SHP77 (cell line): ENCODE measurements around the gene ATP9B.

Experiments
- DNase-seq, 2 experiments: peaks; one replicate each; lab custom pipeline; 2025; lab: John Stamatoyannopoulos, UW

ATP9B gene

GRCh38 chr18:79199691-79200374 is 130.6 kb downstream of the ATP9B start:
- no peak for DNase-seq

DNA sequence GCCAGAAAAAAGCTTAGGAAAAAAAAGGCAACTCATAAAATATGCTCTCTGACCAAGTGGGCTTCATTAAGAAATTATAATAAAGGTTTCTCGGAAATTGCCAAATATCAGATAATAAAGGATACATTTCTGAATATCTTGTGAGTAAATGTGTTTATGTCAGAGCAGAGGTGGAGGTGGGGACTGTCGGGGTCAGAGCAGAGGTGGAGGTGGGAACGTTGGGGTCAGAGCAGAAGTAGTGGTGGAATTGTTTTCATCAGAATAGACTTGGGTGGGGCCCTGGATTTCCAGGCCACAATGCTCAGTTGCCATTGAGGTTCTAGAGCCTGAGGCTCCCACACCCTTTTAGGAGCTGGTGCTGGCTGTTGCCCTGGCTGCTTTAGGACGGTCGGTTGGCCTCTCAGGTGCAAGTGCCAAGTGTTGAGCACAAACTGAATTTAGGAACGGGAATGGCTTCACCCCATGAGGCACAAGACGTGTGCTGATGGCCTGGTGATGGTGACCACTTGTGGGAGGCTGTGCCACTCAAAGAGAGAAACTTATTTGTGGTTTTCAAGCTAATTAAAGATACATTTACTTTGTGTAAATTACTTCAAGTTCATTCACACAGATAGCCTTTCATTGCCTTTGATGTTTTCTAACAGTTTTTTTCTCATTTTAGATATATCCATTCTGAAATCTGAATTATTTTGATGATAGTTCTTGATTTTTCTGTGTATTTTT is 131.5 kb downstream of the ATP9B start:
- DNase-seq: no peak

DNA sequence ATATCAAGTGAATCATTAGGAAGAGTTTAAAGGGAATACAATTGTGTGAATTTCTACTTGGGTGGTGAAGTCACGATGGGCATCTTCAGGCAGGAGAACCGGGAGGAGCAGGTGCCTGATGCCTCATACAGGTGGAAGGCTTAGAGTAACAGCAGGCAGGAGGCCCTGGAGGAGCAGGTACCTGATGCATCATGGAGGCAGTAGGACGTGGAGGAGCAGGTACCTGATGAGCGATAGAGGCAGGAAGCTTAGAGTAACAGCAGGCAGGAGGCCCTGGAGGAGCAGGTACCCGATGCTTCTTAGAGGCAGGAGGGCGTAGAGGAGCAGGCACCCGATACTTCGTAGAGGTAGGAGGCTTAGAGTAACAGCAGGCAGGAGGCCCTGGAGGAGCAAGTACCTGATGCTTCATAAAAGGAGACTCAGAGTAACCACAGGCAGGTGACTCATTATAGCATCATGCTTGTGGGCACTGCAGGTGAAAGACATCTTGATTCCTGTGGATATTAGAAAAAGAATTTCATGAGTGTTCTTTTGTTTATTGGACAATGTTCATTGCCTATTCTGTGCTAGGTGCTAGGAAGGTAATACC is 133.9 kb downstream of the ATP9B start:
- DNase-seq: no peak

DNA sequence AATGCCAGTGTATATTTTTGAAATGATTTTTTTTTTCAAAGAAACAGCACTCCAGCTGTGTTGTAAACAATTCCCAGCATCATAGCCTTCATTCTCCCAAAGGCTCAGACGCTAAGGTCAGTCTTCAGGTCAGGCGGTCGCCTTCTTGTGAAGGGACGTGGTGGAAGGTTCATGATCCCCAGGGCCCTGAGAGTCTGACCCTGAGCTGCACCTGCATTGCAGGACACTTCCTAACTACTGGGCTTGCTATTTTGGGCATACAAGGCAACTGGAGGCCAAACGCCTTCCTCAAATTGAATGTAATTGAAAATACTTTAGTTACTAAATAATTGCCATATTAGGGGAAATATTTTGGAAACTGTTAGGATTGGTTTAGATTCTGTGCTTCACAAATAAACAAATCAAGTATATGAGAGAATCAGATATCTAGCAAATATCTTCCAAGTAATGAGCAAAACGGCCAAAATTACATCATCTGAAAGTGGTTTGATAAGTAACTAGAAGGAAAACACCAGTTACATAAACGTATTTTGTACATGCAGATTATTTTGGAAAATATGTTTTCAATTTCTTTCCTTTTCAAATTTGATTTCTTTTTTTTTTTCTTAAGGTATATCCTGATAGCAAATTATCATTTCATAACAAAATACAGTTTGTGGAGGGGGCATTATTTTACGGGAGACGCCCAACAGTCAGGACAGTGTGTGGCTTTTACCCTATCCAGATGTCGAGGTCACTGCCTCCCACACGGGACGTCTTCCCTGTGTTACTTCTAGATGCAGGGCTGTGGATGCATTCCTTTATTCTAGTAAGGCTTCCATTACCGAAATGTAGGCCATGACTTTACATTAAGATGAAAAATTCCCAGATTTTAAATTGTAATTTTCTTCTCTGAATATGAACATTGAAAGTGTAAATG is 136.0 kb downstream of the ATP9B start:
- no peak for DNase-seq

GRCh38 chr18:79206444-79206843 is 137.2 kb downstream of the ATP9B start:
- DNase-seq: no peak

DNA sequence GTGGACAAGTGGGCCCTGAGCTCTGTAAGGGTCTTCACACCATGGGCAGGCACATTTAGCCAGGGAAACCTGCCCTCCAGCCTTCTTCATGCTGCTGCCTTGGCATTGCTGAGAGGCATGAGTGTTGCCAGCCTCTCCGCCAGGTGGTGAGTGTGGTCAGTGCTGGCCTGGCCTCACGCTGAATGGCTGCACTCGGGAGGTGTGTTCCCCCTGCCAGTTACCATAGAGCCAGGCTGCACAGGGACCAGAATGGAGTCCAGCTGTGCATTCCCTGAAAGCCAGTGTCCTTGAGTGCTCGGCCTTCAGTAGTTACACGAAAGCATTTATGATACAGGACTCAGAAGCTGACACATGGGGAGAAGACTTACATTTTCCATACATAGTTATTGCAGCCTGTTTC is 139.7 kb downstream of the ATP9B start:
- DNase-seq: no peak

- DNase-seq: no peak
Measured at GRCh38 chr18:79210002-79210910, 141.1 kb downstream of the ATP9B start.

DNA sequence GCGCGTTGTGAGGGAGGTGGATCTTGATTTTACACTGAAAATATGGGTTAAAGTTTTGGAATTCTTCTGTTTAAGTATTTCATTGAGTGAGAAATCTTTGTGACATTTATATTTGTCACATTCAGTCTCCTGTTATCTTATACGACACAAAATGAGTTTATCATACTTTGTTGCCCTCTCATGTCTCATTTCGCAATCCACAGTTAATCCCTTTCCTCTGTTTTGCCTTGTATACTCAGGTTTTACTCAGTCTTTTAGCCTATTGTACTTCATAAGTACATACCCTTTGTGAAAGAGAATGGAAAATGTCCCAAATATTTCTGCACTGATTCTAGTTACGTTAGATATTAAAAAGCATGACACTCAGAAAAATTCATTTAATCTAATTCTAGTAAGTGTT is 142.7 kb downstream of the ATP9B start:
- no peak for DNase-seq

DNA sequence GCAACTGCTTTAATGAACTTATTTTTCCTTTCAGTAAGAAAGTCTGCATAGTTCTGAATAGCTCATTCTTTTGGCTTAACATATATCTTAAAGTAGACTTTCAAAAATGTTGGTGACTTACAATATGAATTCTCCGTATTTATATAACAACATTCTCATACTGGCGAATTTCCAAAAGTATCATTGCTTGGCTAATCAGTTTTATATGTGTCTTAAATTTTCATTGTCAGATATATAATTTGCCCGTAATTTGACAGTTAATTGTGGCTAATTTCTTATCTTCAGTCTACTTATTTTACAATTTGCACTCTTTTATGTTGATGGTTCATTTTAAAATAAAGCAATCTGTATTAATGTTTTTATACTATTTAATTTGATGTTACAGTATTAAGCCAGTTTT is 144.9 kb downstream of the ATP9B start:
- no peak for DNase-seq

DNA sequence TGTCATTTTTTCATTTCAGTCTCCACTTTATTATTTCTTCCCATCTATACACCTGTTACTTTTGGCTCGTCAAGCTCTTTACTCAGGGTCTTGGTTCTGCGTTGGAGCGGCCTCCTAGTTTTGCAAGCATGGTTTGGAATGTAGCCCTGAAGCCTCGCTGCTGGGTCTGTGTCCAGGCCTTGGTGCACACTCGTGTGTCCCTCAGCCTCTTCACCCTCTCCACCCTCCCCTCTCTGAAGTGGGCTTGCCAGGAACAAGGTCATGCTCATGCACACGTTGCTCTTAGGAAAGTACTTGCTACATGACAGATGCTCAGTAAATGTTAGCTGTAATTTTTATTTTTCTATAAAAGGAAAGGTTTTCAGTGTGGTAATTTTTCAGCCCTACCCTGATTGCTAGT is 147.0 kb downstream of the ATP9B start:
- DNase-seq: no peak

- no peak for DNase-seq
Measured at GRCh38 chr18:79217979-79218604, 148.9 kb downstream of the ATP9B start.

GRCh38 chr18:79218605-79219190 is 149.5 kb downstream of the ATP9B start:
- DNase-seq: no peak

GRCh38 chr18:79221136-79221535 is 151.9 kb downstream of the ATP9B start:
- no peak for DNase-seq

DNA sequence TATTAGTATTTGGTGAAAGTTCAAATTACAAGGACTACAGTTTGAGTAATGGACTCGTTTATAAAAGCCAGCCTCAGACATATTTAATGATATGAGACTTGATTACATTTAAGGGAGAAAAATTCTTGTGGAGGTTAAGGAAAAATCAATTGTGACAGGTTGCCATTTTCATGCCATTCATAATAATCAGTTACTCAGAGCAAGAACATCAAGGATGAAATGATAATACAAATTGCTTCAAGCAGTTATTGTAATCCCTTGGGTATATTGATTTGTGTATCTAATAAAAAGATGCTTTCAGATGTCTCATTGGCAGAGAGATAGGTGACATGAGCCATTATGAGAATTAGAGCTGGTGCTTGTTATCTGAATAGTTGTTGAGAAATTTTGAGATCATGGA is 153.6 kb downstream of the ATP9B start:
- no peak for DNase-seq

GRCh38 chr18:79223431-79223830 is 154.2 kb downstream of the ATP9B start:
- no peak for DNase-seq

DNA sequence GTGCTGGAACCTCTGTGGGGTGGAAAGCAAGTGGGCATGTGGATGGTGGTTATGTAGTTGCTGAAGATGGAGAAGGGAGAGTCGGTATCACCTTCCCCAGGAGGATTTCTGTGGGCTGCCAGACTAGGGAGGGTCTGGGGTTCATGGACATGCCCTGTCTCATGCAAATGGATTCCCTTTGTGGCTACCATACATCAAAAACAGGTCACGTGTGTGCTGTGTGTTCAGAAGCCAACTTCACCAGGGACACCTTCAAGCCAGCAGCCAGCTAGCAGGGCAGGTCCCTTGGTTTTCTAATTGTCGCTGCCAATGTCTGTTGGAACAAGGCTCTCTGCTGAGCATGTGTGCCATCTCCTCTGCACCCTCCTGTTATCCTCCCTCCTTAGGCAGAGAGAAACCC is 155.2 kb downstream of the ATP9B start:
- DNase-seq: no peak

- no peak for DNase-seq
Measured at GRCh38 chr18:79227621-79228020, 158.4 kb downstream of the ATP9B start.

GRCh38 chr18:79229431-79229830 is 160.2 kb downstream of the ATP9B start:
- no peak for DNase-seq

DNA sequence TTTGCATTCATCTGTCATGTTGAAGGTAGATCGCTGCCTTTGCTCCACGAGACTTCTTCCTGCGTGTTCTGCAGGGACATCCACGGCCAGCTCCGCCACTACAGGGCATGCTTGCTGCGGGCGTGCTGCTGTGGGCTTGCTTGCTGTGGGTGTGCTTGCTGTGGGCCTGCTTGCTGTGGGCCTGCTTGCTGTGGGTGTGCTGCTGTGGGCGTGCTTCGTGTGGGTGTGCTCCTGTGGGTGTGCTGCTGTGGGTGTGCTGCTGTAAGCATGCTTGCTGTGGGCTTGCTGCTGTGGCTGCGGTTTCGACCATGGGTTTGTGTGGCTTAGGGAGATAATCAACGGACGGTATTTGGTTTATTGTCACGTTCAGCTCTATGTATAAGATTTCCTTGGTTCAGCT is 165.2 kb downstream of the ATP9B start:
- DNase-seq: no peak

DNA sequence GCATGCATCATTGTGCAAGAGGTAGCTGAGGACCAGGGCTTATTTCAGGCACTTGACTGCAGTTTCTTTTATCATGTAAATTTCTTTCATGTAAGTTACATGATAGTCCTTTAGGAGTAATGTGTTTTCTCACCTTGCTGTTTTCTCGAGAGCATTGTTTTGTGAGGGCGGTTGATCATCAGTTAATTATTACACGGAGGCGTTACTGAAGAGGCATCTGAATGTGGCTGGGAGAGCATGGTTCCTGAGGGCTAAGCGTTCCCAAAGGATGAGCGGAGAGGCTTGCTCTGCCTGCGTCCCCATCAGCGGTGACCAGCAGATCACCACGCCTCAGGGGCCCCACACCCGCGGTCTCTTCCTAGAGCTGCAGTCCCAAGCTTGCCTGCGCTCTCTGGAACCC is 170.4 kb downstream of the ATP9B start:
- DNase-seq: no peak
